NT2/D1 (cell line): ENCODE results near the gene MRPS12.
A peak's percentile ranks its signal among the peaks of the same experiment; 100 is the strongest.

Experiments used
- DNase-seq: peaks from one replicate; pipeline ENCODE4 v3.0.0-alpha.2; 2011; ENCODE audit warnings: low read depth, low spot score
- H3K27me3 ChIP-seq: 2 replicates; pipeline ENCODE4 v1.6.0; 2011; ENCODE audit warnings: mild to moderate bottlenecking; ENCODE audit not compliant: insufficient read length, insufficient read depth
- H3K36me3 ChIP-seq: 2 replicates; pipeline ENCODE4 v1.6.1; 2011; ENCODE audit warnings: mild to moderate bottlenecking, low read length, mixed read lengths; ENCODE audit not compliant: insufficient read depth, insufficient read length
- H3K4me1 ChIP-seq: 2 replicates; pipeline ENCODE4 v1.5.1; 2011; ENCODE audit not compliant: insufficient read depth, insufficient read length
- H3K4me3 ChIP-seq: 2 replicates; pipeline ENCODE4 v1.5.1; 2011; ENCODE audit warnings: low read depth; ENCODE audit not compliant: insufficient read length
- H3K9ac ChIP-seq: 2 replicates; pipeline ENCODE4 v1.6.0; 2011; ENCODE audit warnings: low read depth; ENCODE audit not compliant: insufficient read length
- H3K9me3 ChIP-seq: 2 replicates; pipeline ENCODE4 v1.5.1; 2011; ENCODE audit warnings: mild to moderate bottlenecking, low read length; ENCODE audit not compliant: insufficient read depth
- SUZ12 ChIP-seq: IDR thresholded peaks from 2 replicates; pipeline ENCODE4 v1.6.1; 2011; ENCODE audit not compliant: insufficient read length, insufficient read depth; ENCODE audit errors: extremely low read depth
- YY1 ChIP-seq: IDR thresholded peaks from 2 replicates; pipeline ENCODE4 v1.6.1; 2011; ENCODE audit not compliant: insufficient read length, insufficient read depth
- ZNF274 ChIP-seq: IDR thresholded peaks from 2 replicates; pipeline ENCODE4 v1.6.1; 2011; ENCODE audit warnings: mild to moderate bottlenecking, low read depth, low read length

MRPS12 gene

DNA sequence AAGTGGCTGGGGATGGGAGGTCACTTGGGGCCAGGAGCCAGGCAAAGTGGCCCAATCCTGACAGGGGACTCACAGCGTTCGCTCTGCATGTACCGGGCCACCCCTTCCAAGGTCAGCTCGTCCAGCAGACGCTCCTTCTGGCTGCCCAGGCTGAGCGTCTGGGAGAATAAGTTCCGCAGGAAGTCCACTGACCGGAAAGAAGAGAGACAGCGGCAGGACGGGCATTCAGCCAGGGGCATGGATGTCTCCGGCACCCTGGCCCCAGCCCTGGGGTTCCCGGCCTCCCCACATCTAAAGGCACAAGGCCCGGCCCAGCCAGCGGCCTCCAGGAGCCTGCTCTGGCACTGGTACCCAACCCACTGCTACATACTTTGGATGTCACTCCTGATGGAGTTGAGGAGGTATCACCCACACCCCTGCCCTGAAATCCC is 37.4 kb upstream of the MRPS12 start:
- Histone ChIP-seq H3K9ac (no peak overlapping the region), H3K36me3 (peaks cover 4% of the 10 kb centered on the region), H3K4me1 (peaks cover 4% of the 10 kb centered on the region), H3K27me3 (no peaks in the 10 kb centered on the region), H3K9me3 (no peaks in the 10 kb centered on the region), H3K4me3 (no peak overlapping the region)
- TF ChIP-seq ZNF274 (no peak), SUZ12 (no peak), YY1 (no peak)
- no peak for DNase-seq

- Histone ChIP-seq H3K4me3 (no peak overlapping the region), H3K36me3 (no peaks in the 10 kb centered on the region), H3K4me1 (peaks cover 7% of the 10 kb centered on the region), H3K9ac (no peak overlapping the region), H3K9me3 (no peaks in the 10 kb centered on the region), H3K27me3 (peaks cover 5% of the 10 kb centered on the region)
- TF ChIP-seq SUZ12 (no peak), YY1 (no peak)
- DNase-seq: no peak
Observed at GRCh38 chr19:38894968-38895367, 35.8 kb upstream of the MRPS12 start.

- no peak for DNase-seq
- H3K4me1 ChIP-seq: peaks cover 7% of the 10 kb centered on the region
- peaks cover 5% of the 10 kb centered on the region for H3K27me3 ChIP-seq
- no peaks in the 10 kb centered on the region for H3K36me3 ChIP-seq
- no peaks in the 10 kb centered on the region for H3K9me3 ChIP-seq
- peak overlapping the region; percentile 64 for H3K4me3 ChIP-seq
- peak overlapping the region; percentile 70 for H3K9ac ChIP-seq
- TF ChIP-seq ZNF274: no peak
- no peak for TF ChIP-seq SUZ12
- TF ChIP-seq YY1: no peak
Observed at GRCh38 chr19:38898788-38899446, 31.8 kb upstream of the MRPS12 start.

- H3K4me1 ChIP-seq: peaks cover 9% of the 10 kb centered on the region
Observed at GRCh38 chr19:38899447-38900201, 31.1 kb upstream of the MRPS12 start, which contains the start of the genes NFKBIB and SIRT2. Gene NFKBIB, plus strand, starts transcription at chr19:38899969. Its CDS starts 64 bp downstream, at chr19:38900033. Gene SIRT2, minus strand, starts transcription at chr19:38899618. Its CDS starts 97 bp downstream, at chr19:38899521.

GRCh38 chr19:38900202-38900629 is 30.5 kb upstream of the MRPS12 start:
- peaks cover 13% of the 10 kb centered on the region for H3K36me3 ChIP-seq
- H3K9me3 ChIP-seq: no peaks in the 10 kb centered on the region
- peak overlapping the region; percentile 70 for H3K9ac ChIP-seq
- no peak for TF ChIP-seq YY1
- TF ChIP-seq ZNF274: no peak
- TF ChIP-seq SUZ12: no peak
- DNase-seq: peak; percentile 16
- H3K4me1 ChIP-seq: peaks cover 9% of the 10 kb centered on the region
- peaks cover 5% of the 10 kb centered on the region for H3K27me3 ChIP-seq
- H3K4me3 ChIP-seq: peak overlapping the region; percentile 52

More at GRCh38 chr19:38899447-38900201, 31.1 kb upstream of the MRPS12 start, which contains the start of the genes NFKBIB and SIRT2:
- DNase-seq: peak; percentile 97
- H3K27me3 ChIP-seq: peaks cover 5% of the 10 kb centered on the region
- H3K9me3 ChIP-seq: no peaks in the 10 kb centered on the region
- TF ChIP-seq YY1 (peak; percentile 95), ZNF274 (no peak), SUZ12 (no peak)
- peak within 1 kb of the TSS; percentile 64 for H3K4me3 ChIP-seq
- peak within 1 kb of the TSS; percentile 70 for H3K9ac ChIP-seq
- peaks cover 7% of the 10 kb centered on the region for H3K36me3 ChIP-seq

DNA sequence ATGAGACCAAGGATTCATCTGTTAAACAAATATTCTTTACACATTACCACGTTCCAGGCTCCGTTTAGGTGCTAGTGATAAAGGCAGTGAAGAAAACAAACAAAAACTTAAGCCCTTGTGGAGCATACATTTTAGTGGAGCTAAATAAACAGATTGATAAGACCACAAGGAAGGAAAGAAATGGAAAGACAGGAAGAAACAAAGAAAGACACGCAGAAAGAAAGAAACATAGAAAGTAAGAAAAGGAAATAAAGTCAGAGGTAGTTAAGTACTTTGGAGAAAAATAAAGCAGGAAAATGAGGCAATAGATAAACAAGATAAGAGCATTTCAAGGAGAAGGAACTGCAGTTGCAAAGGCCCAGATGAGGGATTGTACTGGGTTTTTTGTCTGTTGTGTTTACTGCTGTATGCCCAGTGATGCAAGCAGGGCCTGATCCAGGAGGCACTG is 30.0 kb upstream of the MRPS12 start:
- peak overlapping the region; percentile 52 for H3K4me3 ChIP-seq
- no peak for DNase-seq
- peaks cover 9% of the 10 kb centered on the region for H3K4me1 ChIP-seq
- H3K9me3 ChIP-seq: no peaks in the 10 kb centered on the region
- H3K36me3 ChIP-seq: peaks cover 18% of the 10 kb centered on the region
- H3K27me3 ChIP-seq: peaks cover 5% of the 10 kb centered on the region
- no peak overlapping the region for H3K9ac ChIP-seq
- no peak for TF ChIP-seq ZNF274
- TF ChIP-seq SUZ12: no peak
- no peak for TF ChIP-seq YY1

DNA sequence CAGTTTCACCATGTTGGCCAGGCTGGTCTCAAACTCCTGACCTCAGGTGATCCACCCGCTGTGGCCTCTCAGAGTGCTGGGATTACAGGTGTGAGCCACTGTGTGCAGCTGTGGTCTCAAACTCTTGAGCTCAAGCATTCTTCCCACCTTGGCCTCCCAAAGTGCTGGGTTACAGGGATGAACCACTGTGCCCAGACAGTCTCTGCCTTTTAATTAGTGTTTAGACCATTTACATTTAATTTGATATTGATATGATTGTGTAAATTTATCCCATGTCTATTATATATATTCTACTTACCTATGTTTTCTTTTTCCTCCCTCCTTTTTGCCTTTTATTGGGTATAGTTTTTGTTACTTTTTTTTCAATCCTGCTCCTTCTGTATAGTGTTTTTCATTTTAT is 29.1 kb upstream of the MRPS12 start:
- no peak for TF ChIP-seq ZNF274
- TF ChIP-seq YY1: no peak
- no peak for TF ChIP-seq SUZ12
- H3K9me3 ChIP-seq: no peaks in the 10 kb centered on the region
- H3K36me3 ChIP-seq: peaks cover 21% of the 10 kb centered on the region
- DNase-seq: no peak
- H3K9ac ChIP-seq: no peak overlapping the region
- no peak overlapping the region for H3K4me3 ChIP-seq
- H3K27me3 ChIP-seq: peaks cover 5% of the 10 kb centered on the region
- peaks cover 9% of the 10 kb centered on the region for H3K4me1 ChIP-seq
